KMS-11 (cell line): ENCODE measurements around the gene METAP2.
"Not testable (repeated sequence)": the region's sequence is repeated elsewhere in the genome, so short reads cannot be mapped to it uniquely, and the experiment has no call there.

Source experiments
- H2AFZ ChIP-seq: fragments of 200-600 bp; sonication (generic); 2 replicates; pipeline ENCODE4 v1.6.1; 2016; ENCODE audit warnings: antibody characterized with exemption, mixed run types, low read depth
- H3K27ac ChIP-seq: fragments of 200-600 bp; sonication (generic); 2 replicates; pipeline ENCODE4 v1.6.1; 2016; ENCODE audit warnings: mild to moderate bottlenecking, mixed run types
- H3K27me3 ChIP-seq: fragments of 200-600 bp; sonication (generic); 2 replicates; pipeline ENCODE4 v1.6.1; 2017; ENCODE audit warnings: mild to moderate bottlenecking, low read depth, mixed run types, moderate library complexity; ENCODE audit not compliant: insufficient read depth
- H3K36me3 ChIP-seq: fragments of 200-600 bp; sonication (generic); 2 replicates; pipeline ENCODE4 v1.6.1; 2017; ENCODE audit warnings: mild to moderate bottlenecking, mixed run types; ENCODE audit not compliant: insufficient read depth
- H3K4me1 ChIP-seq: fragments of 200-600 bp; sonication (generic); 2 replicates; pipeline ENCODE4 v1.6.1; 2016; ENCODE audit warnings: mild to moderate bottlenecking, low read depth, mixed run types; ENCODE audit not compliant: poor library complexity, severe bottlenecking
- H3K4me2 ChIP-seq: fragments of 200-600 bp; sonication (generic); 2 replicates; pipeline ENCODE4 v1.7.0; 2016; ENCODE audit warnings: mild to moderate bottlenecking, mixed run types
- H3K4me3 ChIP-seq: fragments of 200-600 bp; sonication (generic); IDR thresholded peaks from 2 replicates; pipeline ENCODE4 v1.6.1; 2017; ENCODE audit warnings: low read depth, low read length, mixed read lengths; ENCODE audit not compliant: insufficient read depth
- H3K79me2 ChIP-seq: fragments of 200-600 bp; sonication (generic); 2 replicates; pipeline ENCODE4 v1.6.1; 2016; ENCODE audit warnings: low read depth, mixed run types; ENCODE audit not compliant: insufficient read depth
- H3K9ac ChIP-seq: fragments of 200-600 bp; sonication (generic); 2 replicates; pipeline ENCODE4 v1.6.1; 2016; ENCODE audit warnings: mild to moderate bottlenecking, mixed run types
- H4K20me1 ChIP-seq: fragments of 200-600 bp; sonication (generic); 2 replicates; pipeline ENCODE4 v1.6.1; 2016; ENCODE audit warnings: mild to moderate bottlenecking, mixed run types; ENCODE audit not compliant: insufficient read depth
- TF ChIP-seq, protein P1 (sequence below): fragments of 200-600 bp; sonication (generic); conservative IDR thresholded peaks from 2 replicates; pipeline ENCODE4 v1.6.1; 2017; ENCODE audit warnings: low read depth, mild to moderate bottlenecking, antibody characterized with exemption, low read length, moderate library complexity, mixed read lengths

METAP2 gene

DNA sequence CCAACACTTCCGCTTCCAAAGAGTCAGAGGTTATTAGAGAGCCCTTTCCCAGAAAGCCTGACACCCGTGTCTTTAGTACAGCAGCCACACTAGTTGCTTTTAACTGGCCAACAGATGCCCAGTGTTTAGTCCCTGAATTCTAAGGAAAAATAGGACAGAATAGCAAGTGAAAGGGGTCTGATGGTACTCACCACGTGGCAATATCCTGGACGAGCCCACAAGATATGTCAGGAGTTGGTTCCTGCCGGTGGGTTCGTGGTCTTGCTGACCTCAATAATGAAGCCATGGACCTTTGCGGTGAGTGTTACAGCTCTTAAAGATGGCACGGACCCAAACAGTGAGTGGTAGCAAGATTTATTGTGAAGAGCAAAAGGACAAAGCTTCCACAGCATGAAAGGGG lies 16.3 kb upstream of the METAP2 start:
- H3K4me3 ChIP-seq, H3K27me3 ChIP-seq, H2AFZ ChIP-seq, H3K36me3 ChIP-seq, H3K79me2 ChIP-seq, H3K4me2 ChIP-seq, H4K20me1 ChIP-seq, H3K9ac ChIP-seq, H3K4me1 ChIP-seq, H3K27ac ChIP-seq: not testable (repeated sequence)

DNA sequence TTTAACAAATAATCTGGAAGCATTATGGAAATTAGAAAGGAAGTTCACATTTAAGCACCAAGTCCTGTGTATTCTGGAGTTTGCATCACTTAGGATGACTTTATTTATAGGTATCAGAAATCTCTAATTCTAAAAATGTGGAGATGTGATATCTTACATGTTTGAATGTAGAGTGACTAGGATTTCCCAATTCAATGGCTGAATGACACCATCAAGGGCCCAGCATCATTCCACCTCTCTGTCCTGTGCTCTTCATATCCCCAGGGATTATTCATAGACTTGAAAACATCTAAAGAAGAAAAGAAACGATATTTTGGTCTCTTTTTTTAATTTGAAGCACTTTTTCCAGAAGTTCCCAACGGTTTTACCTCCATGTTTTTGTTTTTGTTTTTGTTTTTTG lies 15.2 kb upstream of the METAP2 start:
- no peaks in the 10 kb centered on the region for H3K36me3 ChIP-seq
- H3K4me3 ChIP-seq, result no peak overlapping the region
- no peak overlapping the region for H2AFZ ChIP-seq
- H3K27me3 ChIP-seq, result no peaks in the 10 kb centered on the region
- TF ChIP-seq, protein P1, sequence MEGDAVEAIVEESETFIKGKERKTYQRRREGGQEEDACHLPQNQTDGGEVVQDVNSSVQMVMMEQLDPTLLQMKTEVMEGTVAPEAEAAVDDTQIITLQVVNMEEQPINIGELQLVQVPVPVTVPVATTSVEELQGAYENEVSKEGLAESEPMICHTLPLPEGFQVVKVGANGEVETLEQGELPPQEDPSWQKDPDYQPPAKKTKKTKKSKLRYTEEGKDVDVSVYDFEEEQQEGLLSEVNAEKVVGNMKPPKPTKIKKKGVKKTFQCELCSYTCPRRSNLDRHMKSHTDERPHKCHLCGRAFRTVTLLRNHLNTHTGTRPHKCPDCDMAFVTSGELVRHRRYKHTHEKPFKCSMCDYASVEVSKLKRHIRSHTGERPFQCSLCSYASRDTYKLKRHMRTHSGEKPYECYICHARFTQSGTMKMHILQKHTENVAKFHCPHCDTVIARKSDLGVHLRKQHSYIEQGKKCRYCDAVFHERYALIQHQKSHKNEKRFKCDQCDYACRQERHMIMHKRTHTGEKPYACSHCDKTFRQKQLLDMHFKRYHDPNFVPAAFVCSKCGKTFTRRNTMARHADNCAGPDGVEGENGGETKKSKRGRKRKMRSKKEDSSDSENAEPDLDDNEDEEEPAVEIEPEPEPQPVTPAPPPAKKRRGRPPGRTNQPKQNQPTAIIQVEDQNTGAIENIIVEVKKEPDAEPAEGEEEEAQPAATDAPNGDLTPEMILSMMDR, result no peak
- no peak overlapping the region for H3K27ac ChIP-seq
- no peaks in the 10 kb centered on the region for H3K4me1 ChIP-seq
- H3K79me2 ChIP-seq, result no peaks in the 10 kb centered on the region
- H3K9ac ChIP-seq, result no peak overlapping the region
- H3K4me2 ChIP-seq, result no peak overlapping the region
- H4K20me1 ChIP-seq, result no peaks in the 10 kb centered on the region

DNA sequence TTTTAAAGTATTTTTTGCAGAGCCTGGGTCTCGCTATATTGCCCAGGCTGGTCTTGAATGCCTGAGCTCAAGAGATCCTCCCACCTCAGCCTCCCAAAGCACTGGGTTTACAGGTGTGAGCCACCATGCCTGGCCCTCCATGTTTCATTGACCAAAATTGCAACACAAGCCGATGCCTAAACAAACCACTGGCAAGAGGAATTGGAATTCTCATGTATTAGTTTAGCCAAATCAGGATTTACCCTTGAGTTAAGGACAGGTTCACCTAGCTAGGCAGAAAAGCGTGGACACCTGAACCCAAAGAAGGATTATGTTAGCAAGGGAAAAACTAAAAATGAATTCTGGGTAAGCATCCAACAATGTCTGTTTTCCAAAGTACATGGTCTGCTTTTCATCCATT lies 14.6 kb upstream of the METAP2 start:
- no peaks in the 10 kb centered on the region for H3K27me3 ChIP-seq
- H2AFZ ChIP-seq, result no peak overlapping the region
- no peak overlapping the region for H3K27ac ChIP-seq
- no peak overlapping the region for H3K4me2 ChIP-seq
- no peaks in the 10 kb centered on the region for H3K36me3 ChIP-seq
- no peaks in the 10 kb centered on the region for H4K20me1 ChIP-seq
- H3K9ac ChIP-seq, result no peak overlapping the region
- H3K4me1 ChIP-seq, result no peaks in the 10 kb centered on the region
- H3K4me3 ChIP-seq, result no peak overlapping the region
- TF ChIP-seq, protein P1, result no peak
- H3K79me2 ChIP-seq, result no peaks in the 10 kb centered on the region

DNA sequence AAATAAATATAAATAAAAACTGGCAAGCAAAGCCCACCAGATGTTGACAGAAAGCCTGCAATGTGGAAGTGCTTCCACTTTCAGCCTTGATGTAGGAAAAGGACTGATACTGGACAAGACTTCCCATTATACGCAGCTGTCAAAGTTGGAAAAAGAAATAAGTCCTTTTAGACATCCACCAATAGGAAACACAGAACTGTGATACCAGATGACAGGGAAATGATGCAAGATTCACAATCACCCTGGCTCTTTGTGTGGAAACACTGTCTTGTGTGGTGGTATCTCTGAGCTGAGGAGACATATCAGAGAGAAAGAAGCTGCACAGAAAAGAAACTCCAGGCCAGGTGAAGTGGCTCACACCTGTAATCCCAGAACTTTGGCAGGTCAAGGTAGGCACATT lies 13.8 kb upstream of the METAP2 start:
- H3K27me3 ChIP-seq, result no peaks in the 10 kb centered on the region
- no peaks in the 10 kb centered on the region for H3K36me3 ChIP-seq

DNA sequence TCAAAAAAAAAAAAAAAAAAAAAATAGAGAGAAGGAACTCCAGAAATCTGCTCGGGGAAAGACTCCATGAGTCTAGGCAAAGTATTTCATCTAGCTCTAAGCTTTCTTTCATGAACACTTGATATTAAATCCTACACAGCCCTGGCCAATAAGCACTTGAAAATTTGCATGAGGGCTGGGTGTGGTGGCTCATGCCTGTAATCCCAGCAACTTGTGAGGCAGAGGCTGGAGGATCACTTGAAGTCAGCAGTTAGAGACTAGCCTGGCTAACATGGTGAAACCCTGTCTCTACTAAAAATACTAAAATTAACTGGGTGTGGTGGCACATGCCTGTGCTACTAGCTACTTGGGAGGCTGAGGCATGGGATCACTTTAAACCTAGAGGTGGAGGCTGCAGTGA lies 13.1 kb upstream of the METAP2 start:
- Histone ChIP-seq H3K4me1 (no peaks in the 10 kb centered on the region), H3K27me3 (no peaks in the 10 kb centered on the region), H2AFZ (no peak overlapping the region), H3K27ac (no peak overlapping the region), H3K4me3 (no peak overlapping the region), H3K9ac (no peak overlapping the region), H4K20me1 (no peaks in the 10 kb centered on the region), H3K79me2 (no peaks in the 10 kb centered on the region), H3K36me3 (no peaks in the 10 kb centered on the region), H3K4me2 (no peak overlapping the region)
- TF ChIP-seq, protein P1, result no peak

More for the DNA sequence above, 13.8 kb upstream of the METAP2 start:
- no peak overlapping the region for H2AFZ ChIP-seq
- H3K9ac ChIP-seq, result no peak overlapping the region
- no peak overlapping the region for H3K4me2 ChIP-seq
- H3K27ac ChIP-seq, result no peak overlapping the region
- H3K4me1 ChIP-seq, result no peaks in the 10 kb centered on the region
- no peaks in the 10 kb centered on the region for H3K79me2 ChIP-seq
- no peaks in the 10 kb centered on the region for H4K20me1 ChIP-seq
- TF ChIP-seq, protein P1, result no peak
- H3K4me3 ChIP-seq, result no peak overlapping the region
